HG02798 (cell line): ENCODE data around the gene SORL1-AS1.
"Not testable (repeated sequence)": the region's sequence is repeated elsewhere in the genome, so short reads cannot be mapped to it uniquely, and the experiment has no call there.

Source experiments
- ATAC-seq: cut with Tn5 transposase; IDR thresholded peaks from one replicate; pipeline ENCODE4 v1.9.1; 2021; ENCODE audit warnings: mild to moderate bottlenecking; ENCODE audit not compliant: unreplicated experiment, poor library complexity

SORL1-AS1 gene

GRCh38 chr11:121411330-121411729 is 41.4 kb downstream of the SORL1-AS1 start:
- ATAC-seq: not testable (repeated sequence)

- not testable (repeated sequence) for ATAC-seq
Observed at GRCh38 chr11:121410041-121410440, 42.7 kb downstream of the SORL1-AS1 start.

DNA sequence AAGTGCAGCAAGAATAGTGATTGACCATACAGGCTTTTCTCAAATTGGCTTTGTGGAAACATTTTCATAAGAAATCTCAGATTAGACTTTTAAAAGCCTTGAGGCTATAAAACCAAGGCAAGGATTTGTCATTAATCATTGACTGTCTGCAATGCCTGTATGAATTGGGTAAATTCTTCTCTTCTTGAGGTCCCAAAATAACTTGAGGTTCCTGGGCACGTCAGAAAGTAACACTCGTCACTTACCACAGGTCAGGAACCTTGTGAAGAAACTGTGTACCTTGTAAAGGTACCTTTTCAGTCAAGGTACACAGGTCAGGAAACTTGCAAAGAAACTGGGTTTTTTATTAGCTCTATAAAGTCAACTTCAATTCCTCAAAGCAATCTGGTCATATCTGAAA is 43.9 kb downstream of the SORL1-AS1 start:
- no peak for ATAC-seq

DNA sequence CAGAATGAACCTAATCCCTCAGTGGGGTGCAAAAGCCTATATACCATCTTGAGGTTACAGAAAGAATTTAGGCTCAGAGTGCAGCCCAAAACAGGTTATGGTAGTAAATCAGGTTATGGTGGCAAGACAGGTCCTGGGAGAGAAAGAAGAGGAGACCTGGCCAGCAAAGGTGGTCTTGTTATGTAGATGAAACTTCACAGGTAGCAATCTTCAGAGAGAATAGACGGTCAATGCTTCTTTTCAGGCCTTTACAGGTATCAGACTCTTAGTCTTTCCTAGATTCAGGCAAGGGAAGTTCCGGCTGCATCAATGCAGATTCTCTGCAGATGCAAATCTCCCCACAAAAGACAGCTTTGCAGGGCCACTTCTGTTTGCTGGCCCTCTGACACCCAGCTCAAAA is 46.5 kb downstream of the SORL1-AS1 start:
- ATAC-seq: no peak

GRCh38 chr11:121405646-121406045 is 47.1 kb downstream of the SORL1-AS1 start:
- ATAC-seq: no peak

GRCh38 chr11:121394785-121395184 is 58.0 kb downstream of the SORL1-AS1 start:
- ATAC-seq: no peak

GRCh38 chr11:121393855-121394254 is 58.9 kb downstream of the SORL1-AS1 start:
- ATAC-seq: no peak

GRCh38 chr11:121391914-121392313 is 60.9 kb downstream of the SORL1-AS1 start:
- no peak for ATAC-seq

GRCh38 chr11:121389651-121390050 is 63.1 kb downstream of the SORL1-AS1 start:
- no peak for ATAC-seq
